Astrocyte (in vitro differentiated cells and primary cell): Measurements from ENCODE around the gene ELMO2.

Experiments
- EZH2 ChIP-seq: IDR thresholded peaks from 2 replicates; pipeline ENCODE4 v1.6.1; 2012; ENCODE audit warnings: mild to moderate bottlenecking, low read length, inconsistent platforms; ENCODE audit not compliant: insufficient read depth
- TF ChIP-seq, protein P1 (sequence below): IDR thresholded peaks from 2 replicates; pipeline ENCODE4 v1.5.1; 2011; ENCODE audit warnings: low read depth, mild to moderate bottlenecking, inconsistent platforms, low read length, moderate library complexity; ENCODE audit not compliant: insufficient read depth

DNA sequence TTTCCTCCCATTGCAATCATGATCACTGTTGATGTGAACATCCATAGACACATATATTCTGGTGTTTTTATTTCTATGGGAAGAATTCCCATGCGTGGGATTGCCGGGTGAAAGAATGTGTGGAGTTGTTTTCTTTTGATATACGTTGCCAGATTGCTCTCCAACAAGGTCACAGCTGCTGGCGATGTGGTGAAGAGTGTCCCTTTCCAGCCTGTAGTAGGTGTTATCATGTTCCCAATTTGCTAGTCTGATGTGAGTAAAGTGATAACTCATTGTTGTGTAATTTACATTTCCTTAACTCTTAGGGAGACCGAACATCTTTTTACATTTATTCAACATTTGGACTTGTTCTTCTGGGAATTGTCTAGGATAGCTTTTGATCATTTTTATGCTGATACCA is 14.5 kb upstream of the ELMO2 start:
- TF ChIP-seq, protein P1, sequence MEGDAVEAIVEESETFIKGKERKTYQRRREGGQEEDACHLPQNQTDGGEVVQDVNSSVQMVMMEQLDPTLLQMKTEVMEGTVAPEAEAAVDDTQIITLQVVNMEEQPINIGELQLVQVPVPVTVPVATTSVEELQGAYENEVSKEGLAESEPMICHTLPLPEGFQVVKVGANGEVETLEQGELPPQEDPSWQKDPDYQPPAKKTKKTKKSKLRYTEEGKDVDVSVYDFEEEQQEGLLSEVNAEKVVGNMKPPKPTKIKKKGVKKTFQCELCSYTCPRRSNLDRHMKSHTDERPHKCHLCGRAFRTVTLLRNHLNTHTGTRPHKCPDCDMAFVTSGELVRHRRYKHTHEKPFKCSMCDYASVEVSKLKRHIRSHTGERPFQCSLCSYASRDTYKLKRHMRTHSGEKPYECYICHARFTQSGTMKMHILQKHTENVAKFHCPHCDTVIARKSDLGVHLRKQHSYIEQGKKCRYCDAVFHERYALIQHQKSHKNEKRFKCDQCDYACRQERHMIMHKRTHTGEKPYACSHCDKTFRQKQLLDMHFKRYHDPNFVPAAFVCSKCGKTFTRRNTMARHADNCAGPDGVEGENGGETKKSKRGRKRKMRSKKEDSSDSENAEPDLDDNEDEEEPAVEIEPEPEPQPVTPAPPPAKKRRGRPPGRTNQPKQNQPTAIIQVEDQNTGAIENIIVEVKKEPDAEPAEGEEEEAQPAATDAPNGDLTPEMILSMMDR: no peak
- TF ChIP-seq EZH2: no peak
